ENCODE results near the gene PAIP1.
A peak's percentile ranks its signal among the peaks of the same experiment; 100 is the strongest.
"Not testable (repeated sequence)": the region's sequence is repeated elsewhere in the genome, so short reads cannot be mapped to it uniquely, and the experiment has no call there.

The PAIP1 gene, protein sequence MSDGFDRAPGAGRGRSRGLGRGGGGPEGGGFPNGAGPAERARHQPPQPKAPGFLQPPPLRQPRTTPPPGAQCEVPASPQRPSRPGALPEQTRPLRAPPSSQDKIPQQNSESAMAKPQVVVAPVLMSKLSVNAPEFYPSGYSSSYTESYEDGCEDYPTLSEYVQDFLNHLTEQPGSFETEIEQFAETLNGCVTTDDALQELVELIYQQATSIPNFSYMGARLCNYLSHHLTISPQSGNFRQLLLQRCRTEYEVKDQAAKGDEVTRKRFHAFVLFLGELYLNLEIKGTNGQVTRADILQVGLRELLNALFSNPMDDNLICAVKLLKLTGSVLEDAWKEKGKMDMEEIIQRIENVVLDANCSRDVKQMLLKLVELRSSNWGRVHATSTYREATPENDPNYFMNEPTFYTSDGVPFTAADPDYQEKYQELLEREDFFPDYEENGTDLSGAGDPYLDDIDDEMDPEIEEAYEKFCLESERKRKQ

DNA sequence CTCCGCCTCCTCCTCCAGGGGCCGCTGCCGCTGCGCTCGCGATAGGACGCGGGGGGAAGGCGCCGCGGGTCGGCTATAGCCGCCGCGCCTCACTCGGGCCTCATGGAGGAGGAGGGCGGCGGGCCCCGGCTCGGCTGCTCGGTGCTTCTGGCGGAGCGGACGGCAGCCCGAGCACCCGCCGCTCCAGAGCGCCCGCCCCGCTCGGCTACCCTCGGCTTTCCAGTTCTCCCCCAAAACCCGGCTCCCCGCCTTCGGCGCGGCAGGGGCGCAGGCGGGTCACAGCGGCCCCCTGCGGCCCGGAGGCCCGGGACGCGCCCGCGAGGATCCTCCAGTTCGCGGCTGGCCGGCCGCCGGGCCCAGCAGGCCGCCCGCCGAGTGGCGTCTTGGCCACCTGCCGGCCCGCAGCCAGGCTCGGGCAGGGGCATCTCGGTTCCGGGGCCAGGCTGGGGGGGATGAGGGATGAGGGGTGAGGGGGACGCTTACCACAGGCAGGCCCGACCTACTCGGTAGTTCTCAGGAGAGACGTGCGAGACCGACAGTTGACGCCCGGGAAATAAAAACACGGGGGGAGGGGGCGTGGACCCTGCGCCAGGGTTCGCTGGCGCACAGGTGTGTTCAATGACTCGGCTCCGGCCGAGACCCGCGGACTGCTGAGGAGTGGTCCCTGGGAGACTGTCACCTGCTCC, at the start of gene PAIP1:
Gene PAIP1 (minus strand): TSS at position 221 of the 686 bp plus-strand sequence. CDS start 231 bp downstream, outside the sequence.
- DNase-seq = peak; percentile 88

DNA sequence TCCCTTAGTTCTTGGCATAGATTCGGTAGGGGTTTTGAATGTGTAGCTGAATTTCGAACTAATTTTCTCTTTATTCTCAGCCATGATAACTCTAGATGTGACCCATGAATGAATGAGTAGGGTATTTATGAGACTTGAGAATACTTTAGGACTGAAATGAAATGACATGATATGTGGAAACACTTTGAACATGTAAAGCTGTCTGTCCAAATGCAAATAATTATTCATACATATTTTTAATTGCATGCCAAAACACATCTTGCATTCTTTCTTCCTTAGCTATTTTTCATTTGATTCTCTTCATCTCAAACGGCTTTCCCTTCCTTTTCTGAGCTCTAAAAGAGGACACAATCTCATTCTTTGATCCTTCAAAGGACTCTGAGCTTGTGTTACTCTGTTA, 49.5 kb upstream of the PAIP1 start:
- no peak for DNase-seq

DNA sequence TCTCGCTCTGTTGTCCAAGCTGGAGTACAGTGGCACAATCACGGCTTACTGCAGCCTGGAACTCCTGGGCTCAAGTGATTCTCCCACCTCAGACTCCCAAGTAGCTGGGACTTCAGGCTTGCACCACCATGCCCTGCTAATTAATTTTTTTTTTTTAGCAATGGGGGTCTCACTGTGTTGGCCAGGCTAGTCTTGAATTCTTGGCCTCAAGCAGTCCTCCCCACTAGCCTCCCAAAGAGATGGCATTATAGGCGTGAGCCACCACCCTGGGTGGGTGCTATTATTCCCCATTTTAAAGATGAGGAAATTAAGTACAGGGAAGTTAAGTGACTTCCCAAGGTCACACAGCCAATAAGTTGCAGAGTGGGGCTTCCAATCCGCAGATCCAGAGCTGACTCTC, 47.8 kb upstream of the PAIP1 start:
- no peak for DNase-seq

DNA sequence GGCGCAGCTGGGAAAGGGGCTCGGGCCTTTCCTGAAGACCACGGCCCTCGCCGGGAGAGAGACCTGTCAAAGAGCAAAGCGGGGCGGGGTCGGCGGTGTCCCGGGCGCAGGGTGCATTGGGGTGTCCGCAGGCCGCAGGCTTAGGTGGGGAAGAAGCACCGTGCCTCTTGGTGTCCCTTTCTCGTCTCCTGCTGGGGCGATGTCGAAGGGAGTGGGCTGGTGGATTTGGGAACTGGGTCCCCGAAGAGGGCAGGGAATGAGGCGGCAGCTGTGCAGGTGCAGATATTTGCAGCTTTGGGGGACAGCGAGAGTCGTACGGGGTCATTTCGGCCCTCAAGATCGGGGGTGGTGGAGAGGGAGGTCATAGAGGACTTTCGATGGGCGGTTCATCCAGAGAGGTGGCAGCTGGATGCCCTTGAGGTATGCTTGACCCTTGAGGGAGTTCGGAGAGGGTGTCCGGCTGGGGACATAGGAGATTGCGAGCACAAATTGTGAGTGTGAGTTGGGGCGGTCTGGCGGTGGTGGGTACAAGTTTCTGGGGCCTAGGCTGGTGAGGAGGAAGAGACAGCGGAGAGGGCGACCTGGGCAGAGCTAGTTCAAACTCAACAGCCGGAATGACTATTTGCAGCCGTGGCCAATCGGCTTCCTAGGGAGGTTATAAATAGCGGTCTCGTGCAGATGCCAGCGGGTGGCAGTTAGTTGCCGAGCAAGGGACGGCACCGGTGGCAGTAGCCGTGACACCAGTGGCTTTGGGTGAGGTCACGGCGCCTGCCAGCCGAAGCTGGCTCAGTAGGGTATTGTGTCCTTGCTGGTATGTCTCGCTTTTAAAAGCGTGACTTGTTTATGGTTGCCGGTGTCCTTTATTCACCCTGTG, 46.7 kb upstream of the PAIP1 start:
- peak; percentile 81 for DNase-seq

DNA sequence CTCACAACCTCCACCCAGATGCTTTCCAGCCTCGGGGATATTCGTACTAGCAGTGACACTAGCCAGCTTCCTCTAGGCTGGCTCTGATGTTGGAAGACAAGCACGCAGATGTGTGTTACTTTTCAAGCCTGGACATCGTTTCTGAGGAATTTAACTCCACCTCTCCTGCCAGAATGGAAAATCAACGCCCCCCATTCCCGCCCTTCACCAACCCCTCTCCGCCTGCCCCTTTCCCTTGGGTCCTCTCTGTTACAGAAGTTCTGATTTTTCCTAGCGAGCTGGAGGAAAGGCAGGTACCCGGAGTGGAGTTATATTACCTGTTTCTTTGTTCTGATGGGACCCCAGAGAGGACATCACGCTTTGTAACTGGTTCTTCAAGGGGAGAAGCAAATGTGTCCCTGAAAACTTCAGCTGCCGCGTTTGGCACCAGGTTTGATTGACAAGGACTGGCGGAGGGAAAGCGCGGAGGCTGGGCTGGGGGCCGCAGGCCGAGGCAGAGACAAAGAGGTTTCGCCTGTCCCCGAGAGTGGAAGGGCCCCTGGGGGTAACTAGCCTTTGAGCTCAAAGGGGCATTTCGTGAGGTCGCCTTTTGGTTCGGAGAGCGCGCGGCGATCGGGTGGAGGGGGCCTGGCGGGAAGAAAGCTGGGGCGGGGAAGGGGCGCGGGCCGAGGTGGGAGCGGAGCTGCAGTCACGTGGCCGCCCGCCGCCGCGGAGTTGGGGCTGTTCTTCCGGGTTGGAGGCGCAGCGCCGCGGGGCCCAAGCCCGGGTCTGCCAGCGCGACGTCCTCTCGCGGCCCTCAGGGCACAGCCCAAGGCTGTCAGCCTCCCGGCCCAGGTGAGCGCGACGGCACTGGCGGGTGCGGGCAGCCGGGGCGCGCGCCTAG, 45.8 kb upstream of the PAIP1 start, which contains the start of gene NNT:
Gene NNT (plus strand): TSS at position 720 of the 883 bp plus-strand sequence. CDS start 6,016 bp downstream, outside the sequence.
- peak; percentile 74 for DNase-seq

DNA sequence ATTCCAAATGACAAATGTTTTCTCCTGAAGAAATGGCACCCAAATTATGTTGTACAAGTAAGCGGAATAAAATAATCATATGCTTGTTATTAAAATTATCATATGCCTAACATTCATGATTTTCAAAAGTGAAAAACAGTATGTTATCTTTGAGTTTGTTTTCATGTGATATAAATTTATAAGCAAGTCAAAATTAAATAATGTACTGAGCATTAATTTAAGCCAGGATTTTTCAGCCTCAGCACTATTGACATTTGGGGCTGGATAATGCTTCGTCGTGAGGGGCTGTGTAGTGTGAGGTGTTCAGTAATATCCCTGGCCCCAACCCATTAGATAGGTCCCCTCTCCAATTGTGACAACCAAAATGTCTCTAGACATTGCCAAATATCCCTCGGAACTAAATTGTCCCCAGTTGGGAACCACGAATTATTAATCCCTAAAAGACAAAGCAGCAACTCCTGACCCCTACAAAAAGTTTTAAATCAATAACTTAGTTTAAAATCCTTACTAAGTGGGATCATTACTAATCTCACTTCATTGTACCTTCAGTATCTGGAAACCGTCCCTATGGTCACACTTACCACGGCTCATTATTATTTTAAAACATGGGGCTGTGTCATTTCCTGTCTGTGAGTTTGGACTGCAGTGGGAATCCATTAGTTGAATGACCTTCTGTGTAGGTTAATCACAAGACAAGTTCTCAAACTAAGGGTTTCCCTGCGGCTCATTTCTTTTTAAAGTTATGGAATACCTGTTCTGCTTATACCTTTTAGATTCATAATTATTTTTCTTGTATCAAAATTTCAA, 44.8 kb upstream of the PAIP1 start:
- DNase-seq = peak; percentile 11

DNA sequence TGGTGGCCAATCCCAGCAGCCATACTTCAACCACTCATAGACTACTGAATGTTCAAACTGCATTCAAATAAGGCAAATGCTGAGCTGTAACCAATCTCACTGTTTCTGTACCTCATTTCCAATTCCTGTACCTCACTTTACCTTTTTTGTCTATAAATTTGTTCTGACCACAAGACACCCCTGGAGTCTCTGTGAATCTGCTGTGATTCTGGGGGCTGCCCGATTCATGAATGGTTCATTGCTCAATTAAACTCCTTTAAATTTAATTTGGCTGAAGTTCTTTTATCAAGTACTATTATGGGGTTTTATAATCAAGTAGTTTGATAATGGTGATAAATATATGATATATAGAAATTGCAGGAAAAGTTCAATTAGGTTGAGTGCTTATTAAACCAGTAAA, 42.0 kb upstream of the PAIP1 start:
- not testable (repeated sequence) for DNase-seq

DNA sequence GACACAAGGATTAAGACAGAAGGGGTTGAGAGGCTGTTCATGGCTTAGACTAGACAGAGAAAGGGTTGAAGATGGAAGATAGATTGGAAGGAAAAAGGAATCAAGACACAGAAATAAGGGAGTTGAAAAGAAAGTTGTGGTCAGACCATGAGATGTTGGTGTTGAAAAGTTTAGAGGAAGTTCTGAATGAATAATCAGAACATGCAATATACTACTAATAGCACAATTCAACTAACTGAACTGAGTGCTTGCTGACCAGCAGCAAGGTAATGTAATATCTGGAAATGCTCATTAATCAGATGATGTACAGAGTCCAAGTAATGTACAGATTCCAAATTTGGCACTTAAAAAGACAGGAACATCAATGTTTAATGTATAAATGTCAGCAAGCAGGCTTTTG, 35.5 kb upstream of the PAIP1 start:
- no peak for DNase-seq

DNA sequence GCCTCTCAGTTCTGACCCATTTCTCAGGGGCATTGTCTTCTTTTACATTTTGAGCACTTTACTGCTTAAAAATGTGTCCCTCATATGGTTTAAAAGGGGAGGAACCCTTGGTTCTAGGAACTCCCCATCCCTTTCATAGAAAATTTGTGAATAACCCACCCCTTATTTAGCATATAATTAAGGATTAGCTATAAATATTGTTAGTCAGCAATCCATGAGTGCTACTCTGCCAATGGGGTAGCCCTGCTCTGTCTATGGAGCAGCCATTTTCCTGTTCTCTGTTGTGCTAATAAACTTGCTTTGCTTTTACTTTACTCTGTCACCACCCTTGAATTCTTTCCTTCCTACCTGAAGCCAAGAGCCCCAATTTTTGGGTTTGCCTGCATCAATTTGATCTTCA, 33.8 kb upstream of the PAIP1 start:
- DNase-seq = no peak

DNA sequence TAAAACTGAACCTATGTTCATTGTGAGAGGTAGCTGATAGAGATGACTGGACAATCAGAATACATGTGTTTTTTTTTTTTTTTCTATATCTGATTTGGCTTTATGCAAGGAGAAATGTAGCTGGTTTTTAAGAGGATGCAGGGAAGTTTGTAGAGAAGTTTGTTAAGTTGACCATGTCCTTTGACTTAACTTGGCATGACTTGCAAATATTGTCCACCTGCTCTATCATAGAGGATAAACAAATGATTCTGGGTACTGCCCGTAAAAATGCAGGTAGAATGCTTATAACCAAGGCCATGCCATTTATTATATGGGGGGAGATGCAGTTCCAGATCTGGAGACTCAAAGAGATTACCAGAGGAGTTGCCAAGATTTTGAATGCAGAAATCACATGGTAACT, 32.4 kb upstream of the PAIP1 start:
- DNase-seq = no peak

DNA sequence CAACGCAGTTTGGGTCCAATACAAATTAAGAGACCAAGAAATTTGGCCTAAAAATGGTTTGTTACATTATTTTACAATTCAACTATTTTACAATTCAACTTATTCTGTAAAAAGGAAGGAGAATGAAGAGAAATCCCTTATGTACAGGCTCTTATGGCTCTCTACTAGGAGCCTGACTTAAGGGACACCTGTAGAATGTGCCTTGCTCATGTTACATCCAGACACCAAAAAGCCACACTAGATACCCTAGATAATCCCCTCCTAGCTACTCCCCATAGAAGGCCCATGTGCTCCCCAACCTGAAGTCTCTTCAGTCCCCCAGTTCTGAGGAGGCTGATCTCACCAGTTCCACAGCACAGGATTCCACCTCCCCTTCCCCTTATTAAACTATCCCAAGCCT, 32.0 kb upstream of the PAIP1 start:
- no peak for DNase-seq

DNA sequence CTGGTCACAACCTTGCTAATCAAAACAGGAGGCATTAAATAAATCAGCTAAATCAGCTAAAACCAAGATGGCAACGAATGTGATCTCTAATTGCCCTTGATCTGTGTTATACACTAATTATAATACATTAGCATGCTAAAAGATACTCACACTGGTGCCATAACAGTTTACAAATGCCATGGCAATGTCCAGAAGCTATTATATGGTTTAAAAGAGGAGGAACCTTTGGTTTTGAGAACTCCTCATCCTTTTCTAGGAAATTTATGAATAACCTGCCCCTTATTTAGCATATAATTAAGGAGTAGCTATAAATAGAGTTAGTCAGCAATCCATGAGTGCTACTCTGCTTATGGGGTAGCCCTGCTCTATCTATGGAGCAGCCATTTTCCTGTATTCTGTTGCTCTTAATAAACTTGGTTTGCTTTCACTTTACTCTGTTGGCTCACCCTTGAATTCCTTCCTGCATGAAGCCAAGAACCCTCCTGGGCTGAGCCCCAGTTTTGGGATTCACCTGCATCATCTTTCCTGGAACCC, 27.4 kb upstream of the PAIP1 start:
- no peak for DNase-seq

DNA sequence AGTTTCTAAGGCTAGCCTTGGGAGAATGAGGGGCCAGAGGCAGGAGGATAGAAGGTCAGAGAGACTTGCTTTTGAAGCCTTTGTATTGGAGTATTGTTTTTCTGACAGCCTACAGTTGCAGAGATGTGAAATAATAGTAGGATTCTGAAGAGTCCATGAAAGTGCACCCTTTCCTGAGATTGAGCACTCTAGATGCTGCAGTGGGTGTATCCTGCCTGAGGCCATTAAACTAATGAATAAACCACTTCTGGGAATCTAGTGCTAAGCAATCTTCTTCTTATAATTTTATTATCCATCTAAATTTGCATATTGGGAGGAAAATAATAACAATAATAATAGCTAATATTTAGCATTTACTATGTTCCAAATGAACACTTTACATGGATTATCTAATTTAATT, 26.8 kb upstream of the PAIP1 start:
- no peak for DNase-seq

DNA sequence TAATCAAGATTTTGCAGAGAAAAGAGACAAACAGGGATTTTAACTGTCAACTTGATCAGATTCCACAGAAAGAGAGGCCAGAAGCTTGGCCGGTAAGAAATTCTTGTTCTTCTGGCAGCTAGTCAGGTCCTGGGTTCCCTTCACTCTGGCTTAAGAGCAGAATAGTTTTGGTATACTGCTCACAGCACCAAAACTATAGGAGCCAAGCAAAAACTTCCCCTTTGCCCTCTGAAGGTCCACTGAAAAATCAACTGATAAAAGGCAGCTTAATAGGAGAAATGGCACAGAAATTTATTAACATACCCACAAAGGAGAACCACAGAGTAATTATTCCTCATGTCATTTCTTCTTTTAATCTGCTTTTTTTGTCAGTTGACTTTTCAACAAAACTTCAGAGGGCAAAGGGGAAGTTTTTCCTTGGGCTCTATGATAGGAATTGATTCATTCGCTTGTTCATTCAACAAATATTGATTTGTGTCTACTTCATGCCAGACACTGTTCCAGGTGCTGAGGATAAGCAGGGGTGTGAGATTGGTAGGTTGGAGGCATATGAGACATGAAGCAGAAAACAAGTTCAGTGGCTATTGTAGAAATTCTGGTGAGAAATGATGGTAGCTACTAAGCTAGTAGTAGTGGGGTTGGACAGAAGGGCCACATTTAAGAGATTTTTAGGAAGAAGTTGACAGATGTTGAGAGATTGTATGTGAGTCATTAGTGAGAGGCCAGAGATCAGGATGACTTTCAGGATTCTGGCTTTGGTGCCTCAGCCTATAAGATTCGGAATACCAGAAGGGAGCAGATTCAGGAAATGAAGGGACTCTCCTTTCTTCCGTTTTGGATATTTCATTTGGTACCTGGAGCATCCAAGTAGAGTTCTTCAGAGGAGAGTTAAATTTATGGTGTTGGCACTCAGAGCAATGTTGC, 25.5 kb upstream of the PAIP1 start:
- DNase-seq = no peak

DNA sequence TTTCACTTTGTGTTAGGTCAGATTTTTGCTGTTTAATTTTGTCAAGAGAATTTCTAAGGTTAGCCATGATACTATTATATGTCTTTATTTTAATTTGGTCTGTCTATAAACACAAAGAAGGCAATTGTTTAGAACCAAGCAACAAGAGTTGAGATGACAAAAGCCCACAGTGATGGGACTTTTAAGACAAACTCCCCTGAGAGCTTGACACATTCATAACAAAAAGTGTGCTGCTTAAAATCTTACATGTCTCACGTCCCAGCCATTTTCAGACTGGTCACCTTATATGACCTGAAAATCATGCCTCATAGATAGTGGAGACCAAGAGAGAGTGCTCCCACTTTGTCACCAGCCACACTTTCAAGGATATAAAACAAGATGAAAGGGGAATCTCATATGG, 24.5 kb upstream of the PAIP1 start:
- DNase-seq = no peak

DNA sequence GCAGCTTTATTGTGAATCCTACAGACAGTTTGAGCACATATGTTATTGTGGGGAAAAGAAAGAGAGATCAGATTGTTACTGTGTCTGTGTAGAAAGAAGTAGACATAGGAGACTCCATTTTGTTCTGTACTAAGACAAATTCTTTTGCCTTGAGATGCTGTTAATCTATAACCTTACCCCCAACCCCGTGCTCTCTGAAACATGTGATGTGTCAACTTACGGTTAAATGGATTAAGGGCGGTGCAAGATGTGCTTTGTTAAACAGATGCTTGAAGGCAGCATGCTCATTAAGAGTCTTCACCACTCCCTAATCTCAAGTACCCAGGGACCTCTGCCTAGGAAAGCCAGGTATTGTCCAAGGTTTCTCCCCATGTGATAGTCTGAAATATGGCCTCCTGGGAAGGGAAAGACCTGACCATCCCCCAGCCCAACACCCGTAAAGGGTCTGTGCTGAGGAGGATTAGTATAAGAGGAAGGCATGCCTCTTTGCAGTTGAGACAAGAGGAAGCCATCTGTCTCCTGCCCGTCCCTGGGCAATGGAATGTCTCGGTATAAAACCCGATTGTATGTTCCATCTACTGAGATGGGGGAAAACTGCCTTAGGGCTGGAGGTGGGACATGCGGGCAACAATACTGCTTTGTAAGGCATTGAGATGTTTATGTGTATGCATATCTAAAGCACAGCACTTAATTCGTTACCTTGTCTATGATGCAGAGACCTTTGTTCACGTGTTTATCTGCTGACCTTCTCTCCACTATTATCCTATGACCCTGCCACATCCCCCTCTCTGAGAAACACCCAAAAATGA, 23.7 kb upstream of the PAIP1 start:
- DNase-seq = not testable (repeated sequence)

DNA sequence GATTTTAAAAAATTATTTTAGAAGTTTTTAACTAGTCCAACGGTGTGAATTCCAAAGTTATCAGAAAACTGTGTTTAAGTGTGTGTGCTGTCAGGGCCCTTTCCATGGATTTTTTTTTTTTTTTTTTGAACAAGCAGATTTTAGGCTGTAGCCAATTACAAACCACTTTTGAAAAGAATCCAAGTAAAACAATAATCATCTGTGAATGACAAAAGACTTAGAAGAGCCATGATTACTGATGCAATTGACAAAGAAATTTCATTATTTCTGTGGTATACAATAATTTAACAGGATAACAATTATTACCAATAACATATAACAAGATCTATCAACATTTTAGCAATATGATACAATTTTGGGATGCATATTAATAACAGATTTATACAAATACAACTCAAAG, 16.2 kb upstream of the PAIP1 start:
- DNase-seq = no peak

DNA sequence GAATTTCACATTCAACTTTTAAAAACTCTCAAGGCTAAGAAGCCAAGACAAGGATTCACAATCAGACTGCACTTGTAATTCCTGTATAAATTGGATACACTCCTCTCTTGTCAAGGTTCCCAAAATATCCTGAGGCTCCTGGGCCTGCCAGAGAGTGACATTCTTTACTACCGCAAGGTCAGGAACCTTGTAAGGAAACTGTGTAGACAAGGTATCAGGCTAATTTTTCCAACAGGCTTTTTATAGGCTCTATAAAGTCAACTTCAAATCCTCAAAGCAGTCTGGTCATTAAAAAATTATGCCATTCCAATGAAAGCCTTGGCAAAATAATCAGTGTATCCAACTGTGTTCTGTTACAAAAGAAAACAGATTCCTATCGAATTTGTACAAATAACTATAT, 15.5 kb upstream of the PAIP1 start:
- DNase-seq = no peak

DNA sequence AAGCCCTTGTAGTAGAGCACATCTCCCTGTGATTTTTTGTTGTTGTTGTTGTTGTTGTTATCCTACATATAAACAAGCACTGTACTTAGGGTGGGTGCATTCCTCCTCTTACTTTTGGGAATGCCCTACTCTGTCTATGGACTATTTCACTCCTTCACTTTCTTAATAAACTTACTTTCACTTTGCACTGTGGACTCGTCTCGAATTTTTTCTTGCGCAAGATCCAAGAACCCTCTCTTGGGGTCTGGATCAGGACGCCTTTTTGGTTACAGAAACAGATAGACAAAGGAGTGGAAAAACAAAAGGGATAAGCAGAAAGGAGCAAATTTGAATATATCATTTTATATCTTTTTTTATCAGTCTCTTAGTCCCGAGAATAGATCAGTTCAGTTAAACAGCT, 14.4 kb upstream of the PAIP1 start:
- DNase-seq = no peak

Measured in CD4-positive, alpha-beta T cell treated with Interleukin-17A for 1 hour (primary cell).